Cardiac fibroblast (primary cell): ENCODE data around the gene TJP3.
A peak's percentile ranks its signal among the peaks of the same experiment; 100 is the strongest.
"Not testable (repeated sequence)": the region's sequence is repeated elsewhere in the genome, so short reads cannot be mapped to it uniquely, and the experiment has no call there.

Experiments used
- DNase-seq, 2 donors: peaks; one replicate each; pipeline versions ENCODE4 v3.0.0 to v3.0.0-alpha.2; 2010; ENCODE audit warnings: low read depth in 2 of 2
- H3K4me3 ChIP-seq, 2 donors: replicated peaks in 1 of 2; 1 replicate in 1 of 2; 2 replicates in 1 of 2; pipeline ENCODE4 v1.5.1; 2011; ENCODE audit warnings: low read depth in 2 of 2, low read length in 2 of 2, mild to moderate bottlenecking in 2 of 2, moderate library complexity in 1 of 2
- CTCF ChIP-seq: IDR thresholded peaks from one replicate; pipeline ENCODE4 v1.5.1; 2011; ENCODE audit warnings: low read depth, mild to moderate bottlenecking, low read length, inconsistent platforms

TJP3 gene

GRCh38 chr19:3759482-3760254 lies 51.5 kb downstream of the TJP3 start:
- no peak overlapping the region for H3K4me3 ChIP-seq
- no peak for DNase-seq
- no peak for TF ChIP-seq CTCF

GRCh38 chr19:3760871-3761361 lies 52.7 kb downstream of the TJP3 start:
- TF ChIP-seq CTCF: no peak
- peak; percentile 13 to 20 for DNase-seq
- H3K4me3 ChIP-seq: peak overlapping the region; percentile 78 to 84

- peak within 1 kb of the TSS; percentile 78 to 85 for H3K4me3 ChIP-seq
- DNase-seq: peak; percentile 90 to 92
Measured at GRCh38 chr19:3761382-3762129, 53.4 kb downstream of the TJP3 start, which contains the start of gene APBA3. TSS of gene APBA3 (minus strand) at chr19:3761692. CDS start at chr19:3760264, 1,428 bp downstream.

GRCh38 chr19:3762130-3762473 lies 53.9 kb downstream of the TJP3 start:
- DNase-seq: no peak
- TF ChIP-seq CTCF: no peak
- H3K4me3 ChIP-seq: no peak overlapping the region

More at GRCh38 chr19:3761382-3762129, 53.4 kb downstream of the TJP3 start, which contains the start of gene APBA3:
- TF ChIP-seq CTCF: peak; percentile 50

- peak; percentile 99 to 100 for DNase-seq
- peak within 1 kb of the TSS; percentile 78 to 85 for H3K4me3 ChIP-seq
- no peak for TF ChIP-seq CTCF
Measured at GRCh38 chr19:3762501-3763459, 54.6 kb downstream of the TJP3 start, which contains the start of gene MRPL54. TSS of gene MRPL54 (plus strand) at chr19:3762682. CDS start at chr19:3762701, 19 bp downstream.

GRCh38 chr19:3765121-3765520 lies 56.9 kb downstream of the TJP3 start:
- no peak overlapping the region for H3K4me3 ChIP-seq
- DNase-seq: no peak
- TF ChIP-seq CTCF: no peak

- H3K4me3 ChIP-seq: not testable (repeated sequence)
- DNase-seq: peak in 1 of 2 donors; percentile 27
Measured at GRCh38 chr19:3765757-3766156, 57.6 kb downstream of the TJP3 start.
